Measurements from ENCODE around the gene EPSTI1.

EPSTI1 gene

GRCh38 chr13:42970824-42971690 lies 21.0 kb downstream of the EPSTI1 start:
- no peak for DNase-seq

GRCh38 chr13:42969565-42970172 lies 22.4 kb downstream of the EPSTI1 start:
- DNase-seq = no peak

- no peak for DNase-seq
Observed at GRCh38 chr13:42968906-42969305, 23.1 kb downstream of the EPSTI1 start.

- no peak for DNase-seq
Observed at GRCh38 chr13:42967660-42968059, 24.4 kb downstream of the EPSTI1 start.

- DNase-seq = no peak
Observed at GRCh38 chr13:42965281-42965680, 26.8 kb downstream of the EPSTI1 start.

- DNase-seq = no peak
Observed at GRCh38 chr13:42964761-42965161, 27.3 kb downstream of the EPSTI1 start.

- no peak for DNase-seq
Observed at GRCh38 chr13:42959615-42960014, 32.4 kb downstream of the EPSTI1 start.

DNA sequence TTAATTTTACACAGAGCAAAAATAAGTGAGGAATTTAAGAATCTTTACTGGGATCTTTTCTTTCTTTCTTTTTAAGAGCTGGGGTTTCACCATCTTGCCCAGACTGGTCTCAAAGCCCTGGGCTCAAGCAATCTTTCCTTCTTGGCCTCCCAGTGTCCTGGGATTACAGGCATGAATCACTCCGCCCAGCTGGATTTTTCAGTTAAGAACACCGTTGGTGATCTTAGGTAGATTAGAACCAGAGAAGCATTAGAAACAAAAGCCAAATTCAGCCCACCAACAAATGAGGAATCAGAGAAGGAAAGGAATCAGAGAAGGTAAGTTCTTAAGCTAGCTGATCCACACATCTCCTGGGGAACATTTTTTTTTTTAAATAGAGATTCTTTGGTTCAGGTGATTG lies 34.2 kb downstream of the EPSTI1 start:
- DNase-seq = no peak

GRCh38 chr13:42950181-42950580 lies 41.9 kb downstream of the EPSTI1 start:
- no peak for DNase-seq

GRCh38 chr13:42947925-42948324 lies 44.1 kb downstream of the EPSTI1 start:
- no peak for DNase-seq

DNA sequence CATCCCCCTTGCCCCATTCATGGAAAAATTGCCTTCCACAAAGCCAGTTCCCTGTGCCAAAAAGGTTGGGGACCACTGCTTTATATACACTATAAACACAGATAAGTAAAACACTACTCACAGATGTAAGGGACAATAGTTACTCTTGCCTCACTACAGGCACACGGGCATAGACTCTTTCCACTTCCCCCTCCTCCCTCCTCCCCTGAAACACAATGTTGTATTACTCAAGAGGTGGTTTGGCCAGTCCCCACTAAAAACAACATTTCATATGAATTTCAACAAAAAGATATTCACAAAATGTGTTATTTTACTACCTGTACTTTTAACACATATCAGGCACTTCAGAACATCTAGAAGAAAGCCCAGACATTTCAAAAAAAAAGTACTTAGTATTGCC lies 45.1 kb downstream of the EPSTI1 start:
- no peak for DNase-seq

DNA sequence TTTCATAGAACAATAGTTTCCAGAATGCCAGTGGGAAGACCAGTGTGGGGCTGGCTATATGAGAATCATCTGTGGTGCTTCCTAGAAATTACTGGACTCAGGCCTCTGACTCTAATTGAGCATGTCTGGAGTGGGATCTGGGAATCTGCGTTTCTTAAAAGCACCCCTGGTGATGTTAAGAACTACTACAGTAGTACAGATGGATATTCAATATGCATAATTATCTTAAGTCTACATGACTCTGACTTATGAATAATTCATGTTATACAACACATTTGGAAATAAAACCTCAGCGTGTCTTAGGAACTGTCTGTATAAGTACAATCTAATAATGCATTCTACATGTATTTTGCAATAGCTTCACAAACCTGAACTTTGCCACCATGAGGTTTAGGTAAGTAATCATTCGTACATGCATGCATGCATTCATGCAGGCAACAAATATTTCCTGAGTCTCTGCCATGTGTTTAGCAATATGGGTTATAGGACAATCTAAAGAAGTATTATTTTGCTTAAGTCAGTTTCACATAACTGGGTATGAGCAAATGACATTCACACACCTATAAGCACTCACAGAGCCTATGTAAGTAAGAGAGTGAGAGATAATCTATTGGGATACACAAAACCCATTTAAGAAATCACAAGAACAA lies 62.0 kb downstream of the EPSTI1 start:
- DNase-seq = no peak

DNA sequence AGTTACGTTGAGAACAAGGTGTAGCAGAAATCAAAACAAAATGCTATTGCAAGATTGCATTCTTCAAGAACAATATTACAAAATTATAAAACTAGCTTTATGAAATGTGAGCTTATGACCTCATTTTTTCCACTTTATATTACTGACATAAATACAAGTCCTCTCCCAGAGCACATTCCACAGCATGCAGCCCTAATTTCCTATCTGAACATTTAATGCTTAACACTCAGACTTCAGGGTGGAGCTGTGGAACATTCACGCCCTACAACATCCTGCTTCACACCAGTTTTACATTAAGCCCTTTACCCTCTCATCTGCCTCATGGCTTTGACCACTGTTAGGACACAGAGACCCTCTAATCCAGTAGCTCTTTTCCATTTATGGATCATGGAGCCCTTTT lies 65.5 kb downstream of the EPSTI1 start:
- no peak for DNase-seq

- no peak for DNase-seq
Observed at GRCh38 chr13:42926043-42926442, 66.0 kb downstream of the EPSTI1 start.

DNA sequence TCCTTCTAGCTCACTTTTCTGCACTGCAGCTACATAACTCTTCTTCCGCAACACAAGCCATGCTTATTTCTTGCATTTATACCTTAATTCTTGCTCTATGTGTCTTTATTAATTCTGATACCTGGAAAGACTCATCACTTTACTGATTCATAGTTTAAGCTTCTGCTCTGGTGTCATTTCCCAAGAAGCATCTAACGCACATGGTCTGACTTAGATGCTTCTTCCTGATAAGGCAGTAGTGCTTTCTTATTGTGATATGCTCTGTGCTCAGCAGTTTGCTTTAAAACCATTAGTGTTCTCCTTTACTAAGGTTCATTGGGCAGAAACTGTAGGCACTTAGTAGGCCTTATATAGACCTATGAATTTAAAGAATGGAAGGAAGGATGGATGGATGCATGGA lies 66.4 kb downstream of the EPSTI1 start:
- DNase-seq = no peak

GRCh38 chr13:42924344-42924743 lies 67.7 kb downstream of the EPSTI1 start:
- DNase-seq = no peak

DNA sequence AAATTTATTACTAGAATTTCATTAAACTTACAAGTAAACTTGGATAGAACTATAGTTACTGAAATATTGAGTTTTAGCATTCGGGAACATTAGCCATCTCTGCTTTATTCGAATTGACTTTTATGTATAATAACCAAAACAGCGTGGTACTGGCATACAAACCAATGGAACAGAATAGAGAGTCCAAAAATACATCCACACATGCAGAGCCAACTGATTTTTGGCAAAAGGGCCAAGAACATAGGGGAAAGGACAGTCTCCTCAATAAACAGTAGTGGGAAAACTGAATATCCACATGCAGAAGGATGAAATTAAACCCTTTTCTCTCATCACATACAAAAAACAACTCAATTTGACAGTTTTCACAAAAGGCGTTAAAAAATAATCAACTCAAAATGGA lies 84.3 kb downstream of the EPSTI1 start:
- no peak for DNase-seq

GRCh38 chr13:42906257-42906656 lies 85.8 kb downstream of the EPSTI1 start:
- no peak for DNase-seq

DNA sequence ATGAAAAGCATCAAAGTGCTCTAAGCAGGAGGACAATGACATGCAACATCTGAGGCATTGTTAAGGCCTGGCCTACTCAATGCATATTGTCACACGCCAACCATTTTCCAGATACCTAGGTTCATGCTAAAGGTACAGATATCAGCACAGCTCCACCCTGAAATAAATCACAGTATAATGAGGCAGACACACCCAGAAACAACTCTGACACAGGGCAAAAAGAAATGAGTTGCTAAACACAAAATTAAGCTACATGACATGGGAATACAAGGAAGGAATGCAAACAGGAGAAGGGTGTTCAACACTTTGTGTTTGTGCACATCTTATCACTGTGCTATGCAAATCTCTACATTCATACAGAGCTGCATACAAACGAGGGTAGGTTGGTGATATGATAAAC lies 86.5 kb downstream of the EPSTI1 start:
- DNase-seq = no peak

GRCh38 chr13:42899266-42899665 lies 92.8 kb downstream of the EPSTI1 start:
- DNase-seq = no peak

DNA sequence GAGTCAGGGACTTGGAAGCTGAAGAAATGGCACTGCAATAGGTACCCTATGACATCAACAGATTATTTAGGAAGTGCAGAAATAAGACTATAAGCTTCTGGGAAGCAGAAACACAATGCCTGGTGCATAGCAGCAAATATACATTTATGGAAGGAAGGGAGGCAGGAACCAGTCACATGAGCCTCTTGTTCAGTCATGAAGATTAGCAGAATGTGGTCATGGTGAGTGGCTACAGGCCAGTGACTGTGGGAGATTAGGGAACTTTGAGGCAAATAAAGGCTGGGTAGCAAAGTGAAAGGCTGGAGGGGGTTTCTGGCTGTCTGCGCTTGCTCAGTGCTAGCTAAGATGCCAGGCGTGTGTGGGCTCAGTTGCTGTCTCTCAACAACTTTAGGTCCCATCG lies 96.3 kb downstream of the EPSTI1 start:
- DNase-seq = no peak

- DNase-seq = no peak
Observed at GRCh38 chr13:42894765-42895243, 97.2 kb downstream of the EPSTI1 start.

GRCh38 chr13:42893214-42893671 lies 98.8 kb downstream of the EPSTI1 start:
- no peak for DNase-seq

DNA sequence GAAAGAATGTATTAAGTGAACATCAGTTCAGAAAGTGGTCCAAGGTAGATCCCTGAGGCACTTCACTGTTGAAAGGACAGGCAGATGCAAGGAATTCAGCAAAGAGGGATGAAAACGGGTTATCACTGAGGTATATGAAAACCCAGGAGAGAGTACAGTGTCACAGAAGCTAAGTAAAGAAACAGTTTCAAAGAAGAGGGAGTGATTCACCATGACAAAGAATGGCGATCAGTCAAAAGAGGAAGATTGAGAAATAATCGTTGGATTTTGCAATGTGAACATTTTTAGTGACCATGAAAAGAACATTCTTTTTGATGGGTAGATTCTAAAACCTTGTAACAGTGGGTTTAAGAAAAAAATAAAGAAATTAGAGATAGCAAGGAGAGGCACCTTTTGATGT lies 99.3 kb downstream of the EPSTI1 start:
- no peak for DNase-seq

All from cortex of kidney (tissue), 1 donor.